Epithelial cell of esophagus (primary cell): ENCODE data around the gene NYNRIN.

Experiments used
- DNase-seq: peaks from one replicate; pipeline ENCODE4 v3.0.0; 2010; ENCODE audit warnings: low read depth
- H3K4me3 ChIP-seq: 2 replicates; pipeline ENCODE4 v1.5.1; 2011; ENCODE audit warnings: mild to moderate bottlenecking, low read length, control low read depth
- TF ChIP-seq, protein P1 (sequence below): IDR thresholded peaks from 2 replicates; pipeline ENCODE4 v1.5.1; 2011; ENCODE audit warnings: low read depth, mild to moderate bottlenecking, low read length, control low read depth, inconsistent platforms; ENCODE audit not compliant: insufficient read depth; ENCODE audit errors: missing control alignments

Gene NYNRIN

DNA sequence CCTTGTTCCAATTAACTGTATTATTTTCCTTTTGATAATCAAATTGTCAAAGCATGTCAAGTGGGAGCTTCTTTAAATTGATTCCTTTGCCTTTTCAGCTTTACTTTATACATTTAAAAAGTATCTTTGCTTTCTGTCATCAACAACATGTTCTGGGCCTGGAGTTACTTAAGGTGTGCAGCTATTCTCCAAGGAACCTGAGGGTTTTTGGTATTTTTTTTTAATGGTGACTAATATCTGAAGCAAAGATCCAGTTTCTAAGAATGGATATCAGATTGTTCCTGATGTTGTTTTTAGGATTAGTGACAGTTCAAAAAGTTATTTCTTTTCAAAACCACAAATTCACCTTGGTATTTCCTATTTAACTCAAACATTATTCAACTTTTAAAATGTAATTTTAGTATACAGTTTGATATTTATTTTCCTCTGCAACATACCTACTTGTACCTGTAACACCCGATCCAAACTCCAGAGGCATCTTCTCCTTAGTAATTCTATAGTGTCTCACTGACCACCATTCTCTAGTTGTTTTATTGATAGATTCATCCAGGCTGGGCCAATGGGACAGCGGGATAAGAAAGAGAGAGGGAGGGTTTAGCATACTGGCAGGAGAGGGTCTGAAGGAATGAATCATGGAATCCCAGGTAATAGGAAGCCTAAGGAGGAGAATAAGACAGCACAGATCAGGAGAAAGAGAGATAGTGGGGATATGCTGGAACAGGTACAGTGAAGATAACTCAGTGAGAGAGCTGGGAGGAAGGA, 27.5 kb downstream of the NYNRIN start:
- DNase-seq: peak; percentile 30
- H3K4me3 ChIP-seq: no peak overlapping the region
- TF ChIP-seq, protein P1, sequence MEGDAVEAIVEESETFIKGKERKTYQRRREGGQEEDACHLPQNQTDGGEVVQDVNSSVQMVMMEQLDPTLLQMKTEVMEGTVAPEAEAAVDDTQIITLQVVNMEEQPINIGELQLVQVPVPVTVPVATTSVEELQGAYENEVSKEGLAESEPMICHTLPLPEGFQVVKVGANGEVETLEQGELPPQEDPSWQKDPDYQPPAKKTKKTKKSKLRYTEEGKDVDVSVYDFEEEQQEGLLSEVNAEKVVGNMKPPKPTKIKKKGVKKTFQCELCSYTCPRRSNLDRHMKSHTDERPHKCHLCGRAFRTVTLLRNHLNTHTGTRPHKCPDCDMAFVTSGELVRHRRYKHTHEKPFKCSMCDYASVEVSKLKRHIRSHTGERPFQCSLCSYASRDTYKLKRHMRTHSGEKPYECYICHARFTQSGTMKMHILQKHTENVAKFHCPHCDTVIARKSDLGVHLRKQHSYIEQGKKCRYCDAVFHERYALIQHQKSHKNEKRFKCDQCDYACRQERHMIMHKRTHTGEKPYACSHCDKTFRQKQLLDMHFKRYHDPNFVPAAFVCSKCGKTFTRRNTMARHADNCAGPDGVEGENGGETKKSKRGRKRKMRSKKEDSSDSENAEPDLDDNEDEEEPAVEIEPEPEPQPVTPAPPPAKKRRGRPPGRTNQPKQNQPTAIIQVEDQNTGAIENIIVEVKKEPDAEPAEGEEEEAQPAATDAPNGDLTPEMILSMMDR: no peak

DNA sequence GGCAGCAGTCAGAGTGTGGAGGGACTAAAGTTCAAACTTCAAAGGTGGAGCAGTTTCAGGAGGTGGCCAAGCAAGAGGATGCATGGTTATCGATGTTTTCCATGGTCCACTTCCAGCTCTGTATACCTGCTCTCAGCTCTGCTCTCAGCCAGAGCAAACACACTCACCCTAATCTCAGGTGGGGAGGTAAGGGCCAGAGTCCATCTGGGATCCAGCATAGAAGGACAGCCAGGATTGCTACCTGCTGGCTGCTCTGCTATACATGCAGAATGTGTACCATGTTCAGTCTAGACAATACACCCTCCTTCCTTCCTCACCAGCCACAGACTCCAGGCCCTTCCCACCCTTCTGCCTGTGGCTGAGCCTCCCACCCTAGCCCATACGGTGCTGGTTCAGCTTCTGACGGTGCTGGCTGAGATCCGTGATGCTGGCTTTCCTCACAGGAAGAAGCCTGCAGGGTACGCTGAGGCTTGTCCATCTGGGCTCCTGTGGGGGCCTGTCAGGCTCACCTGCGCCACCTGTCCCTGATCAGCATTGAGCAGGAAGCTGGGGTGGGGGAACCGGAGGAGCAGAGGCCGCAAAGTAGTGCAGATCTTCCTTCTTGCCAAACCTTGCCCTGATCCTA, 28.2 kb downstream of the NYNRIN start:
- TF ChIP-seq, protein P1: no peak
- no peak overlapping the region for H3K4me3 ChIP-seq
- DNase-seq: peak; percentile 57

DNA sequence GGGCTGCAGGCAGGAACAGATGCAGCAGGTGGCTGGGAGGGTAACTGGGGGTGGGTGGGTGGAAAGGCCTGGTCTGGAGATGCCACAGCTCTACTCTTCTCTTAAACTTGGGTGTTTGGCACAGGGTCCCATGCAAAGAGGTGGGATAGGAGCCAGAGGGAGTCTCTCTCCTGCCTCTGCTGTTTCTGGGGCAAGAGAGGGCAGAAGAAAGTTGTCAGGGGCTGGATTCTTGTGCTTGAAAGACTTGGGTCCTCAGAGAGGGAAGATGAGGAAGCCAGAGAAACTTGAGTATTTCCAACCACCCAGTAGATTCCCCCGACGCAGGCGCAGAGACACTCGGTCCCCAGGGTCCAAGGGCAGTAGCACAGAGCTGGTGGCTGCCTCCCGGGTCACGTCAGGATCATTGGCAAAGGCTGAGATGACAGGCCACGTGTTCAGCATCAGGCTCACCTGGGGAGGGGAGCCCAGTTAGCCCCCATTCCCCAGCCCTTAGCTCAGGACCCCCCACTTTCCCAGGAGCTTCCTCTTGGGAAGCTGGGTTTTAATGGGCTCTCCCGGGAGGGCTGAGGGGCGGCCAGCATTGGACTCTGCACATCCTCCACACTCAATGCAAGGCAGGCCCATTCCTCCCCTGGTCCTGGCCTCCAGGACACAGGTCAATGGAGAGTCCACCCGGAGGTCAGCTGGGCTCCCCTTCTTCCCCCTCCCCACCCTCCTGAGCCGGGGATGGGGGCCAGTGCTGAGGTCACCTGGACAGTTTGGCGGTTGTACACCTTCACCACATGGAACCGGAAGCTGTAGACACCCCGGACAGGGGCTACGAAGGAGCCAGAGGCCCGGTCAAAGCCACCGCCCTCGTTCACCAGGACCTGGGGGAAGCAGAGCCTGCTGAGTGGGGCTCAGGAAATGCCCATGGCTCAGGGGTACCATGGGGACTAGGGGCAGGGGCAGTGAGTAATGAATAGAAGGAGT, 29.0 kb downstream of the NYNRIN start:
- TF ChIP-seq, protein P1: no peak
- no peak overlapping the region for H3K4me3 ChIP-seq
- DNase-seq: no peak

DNA sequence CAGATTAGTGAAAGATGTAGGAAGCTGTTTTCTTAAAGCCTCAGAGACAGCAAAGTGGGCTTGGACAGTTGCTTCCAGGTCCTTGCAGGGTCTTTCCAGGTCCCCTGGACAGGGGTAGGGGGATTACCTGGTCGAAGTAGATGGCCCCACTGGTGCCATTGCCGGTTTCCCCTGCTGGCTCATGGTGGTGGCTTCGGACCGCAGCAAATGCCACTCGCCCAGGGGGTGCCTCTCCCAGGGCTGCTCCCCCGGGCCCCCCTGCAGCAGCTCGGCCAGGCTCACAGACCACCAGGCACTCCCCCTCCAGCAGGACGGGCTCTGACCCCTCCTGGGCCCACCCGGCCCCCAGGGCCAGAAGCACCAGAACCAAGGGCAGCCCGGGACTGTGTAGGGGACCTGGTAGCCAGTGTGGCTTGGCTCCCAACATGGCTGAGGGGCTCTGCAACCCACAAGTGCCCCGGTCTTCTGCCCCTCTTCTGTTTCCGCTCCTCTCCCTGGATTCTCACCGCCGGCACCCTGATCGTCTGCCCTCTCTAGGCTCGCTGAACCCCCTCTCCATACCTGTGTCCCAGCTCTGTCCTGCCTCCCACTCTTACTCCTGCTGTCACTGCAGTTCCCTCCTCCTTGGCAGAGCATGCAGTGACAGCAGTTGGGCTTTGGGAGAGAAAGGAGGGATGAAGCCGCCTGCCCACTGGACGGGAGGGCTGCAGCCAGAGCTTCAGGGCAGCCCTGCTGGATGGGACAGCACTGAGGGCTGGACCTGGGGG, 30.0 kb downstream of the NYNRIN start:
- H3K4me3 ChIP-seq: no peak overlapping the region
- TF ChIP-seq, protein P1: no peak
- no peak for DNase-seq

DNA sequence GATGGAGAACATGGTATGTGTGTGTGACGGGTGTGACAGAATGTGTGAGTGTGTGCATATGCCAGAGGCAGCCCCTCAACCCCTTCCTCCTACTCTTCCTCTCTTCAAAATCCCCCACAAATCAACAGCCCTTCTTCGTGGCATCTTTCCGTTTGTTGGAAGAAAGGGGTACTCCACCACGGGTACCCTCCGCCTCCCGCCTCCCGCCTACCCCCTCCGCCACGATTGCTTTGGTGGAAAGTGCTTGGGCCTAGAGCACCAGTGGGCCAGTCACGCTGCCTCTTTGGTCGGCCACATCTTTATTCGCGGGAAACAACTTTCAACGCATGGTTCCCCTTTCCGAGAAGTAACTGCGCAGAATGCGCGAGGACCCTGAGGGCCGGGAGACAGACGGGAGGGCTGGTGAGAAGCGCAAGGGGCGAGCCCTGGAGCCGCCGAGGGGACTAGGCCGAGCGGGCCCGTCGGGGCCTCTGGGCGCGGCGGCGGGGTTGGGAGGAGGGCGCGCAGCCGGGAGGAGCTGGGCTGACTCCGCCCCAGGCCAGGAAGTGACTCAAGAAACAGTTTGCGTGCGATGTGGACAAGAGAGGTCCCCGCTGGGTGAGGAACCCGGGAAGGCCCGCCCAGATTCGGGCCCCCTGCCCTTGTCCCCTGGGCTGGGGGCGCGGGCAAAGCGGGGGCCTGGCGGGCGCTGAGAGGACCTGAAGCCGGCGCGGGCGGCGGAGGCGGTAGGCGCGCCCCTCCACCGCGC, 30.8 kb downstream of the NYNRIN start, which contains the start of the genes CBLN3 and KHNYN:
CBLN3 (minus strand) TSS at position 274 of the 748 bp plus-strand sequence. CDS start 614 bp downstream, outside the sequence.
KHNYN (plus strand) TSS at position 560 of the 748 bp plus-strand sequence. CDS start 777 bp downstream, outside the sequence.
- TF ChIP-seq, protein P1: no peak
- DNase-seq: peak; percentile 89
- peak within 1 kb of the TSS; percentile 76 for H3K4me3 ChIP-seq
